Endometrium (tissue), 2 donors: ENCODE results near the gene OSBPL5.

Experiments used
- FAIRE-seq: peaks from 2 replicates; lab custom pipeline; 2012; peaks lifted over from hg19 to GRCh38; lab: Jason Lieb, UNC
- donor health status: control.
- donor health status: control.

OSBPL5 gene

DNA sequence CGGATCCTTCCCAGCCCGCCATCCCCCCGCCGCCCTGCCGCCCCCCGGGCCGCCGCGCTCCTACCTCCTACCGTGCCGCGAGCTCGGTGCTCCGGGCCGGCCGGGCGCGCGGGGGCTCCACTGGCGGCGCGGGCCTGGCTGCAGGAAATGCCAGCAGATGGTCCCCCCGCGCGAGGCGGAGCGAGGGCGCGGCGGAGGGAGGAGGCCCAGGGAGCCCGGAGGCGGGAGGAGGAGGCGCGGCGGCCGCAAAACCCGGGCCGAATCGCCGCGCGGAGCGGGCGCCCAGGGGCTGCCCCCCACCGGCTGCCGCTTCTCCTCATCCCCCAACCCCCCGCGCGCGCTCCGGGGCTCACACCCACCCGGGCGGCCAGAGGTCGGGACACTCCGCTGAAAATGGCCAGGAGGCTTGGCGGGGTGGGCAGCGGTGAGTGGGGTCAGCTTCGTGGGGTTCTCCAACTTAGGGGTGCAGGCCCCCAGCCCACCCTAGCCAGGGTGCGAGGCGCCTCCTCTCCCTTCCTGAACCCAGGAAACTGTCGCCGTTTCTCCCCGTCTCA lies at the start of gene OSBPL5:
Gene OSBPL5, minus strand, starts transcription at position 159 of the 554 bp plus-strand sequence. CDS start 36,162 bp downstream, outside the sequence.
- FAIRE-seq, result no peak

DNA sequence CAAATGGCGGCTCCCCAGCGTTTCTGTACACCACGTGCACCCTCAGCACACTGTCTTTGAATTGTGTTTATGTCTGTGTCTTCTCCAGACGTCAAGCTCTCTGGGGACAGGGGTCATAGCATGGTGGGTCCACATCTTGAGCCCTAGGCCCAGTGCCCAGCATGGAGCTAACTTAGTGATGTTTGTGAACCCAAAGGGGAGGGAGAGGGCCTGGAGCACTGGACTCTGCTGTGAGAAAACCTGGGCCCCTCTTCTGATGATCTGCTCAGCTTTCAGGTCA lies 49.2 kb upstream of the OSBPL5 start:
- no peak for FAIRE-seq

DNA sequence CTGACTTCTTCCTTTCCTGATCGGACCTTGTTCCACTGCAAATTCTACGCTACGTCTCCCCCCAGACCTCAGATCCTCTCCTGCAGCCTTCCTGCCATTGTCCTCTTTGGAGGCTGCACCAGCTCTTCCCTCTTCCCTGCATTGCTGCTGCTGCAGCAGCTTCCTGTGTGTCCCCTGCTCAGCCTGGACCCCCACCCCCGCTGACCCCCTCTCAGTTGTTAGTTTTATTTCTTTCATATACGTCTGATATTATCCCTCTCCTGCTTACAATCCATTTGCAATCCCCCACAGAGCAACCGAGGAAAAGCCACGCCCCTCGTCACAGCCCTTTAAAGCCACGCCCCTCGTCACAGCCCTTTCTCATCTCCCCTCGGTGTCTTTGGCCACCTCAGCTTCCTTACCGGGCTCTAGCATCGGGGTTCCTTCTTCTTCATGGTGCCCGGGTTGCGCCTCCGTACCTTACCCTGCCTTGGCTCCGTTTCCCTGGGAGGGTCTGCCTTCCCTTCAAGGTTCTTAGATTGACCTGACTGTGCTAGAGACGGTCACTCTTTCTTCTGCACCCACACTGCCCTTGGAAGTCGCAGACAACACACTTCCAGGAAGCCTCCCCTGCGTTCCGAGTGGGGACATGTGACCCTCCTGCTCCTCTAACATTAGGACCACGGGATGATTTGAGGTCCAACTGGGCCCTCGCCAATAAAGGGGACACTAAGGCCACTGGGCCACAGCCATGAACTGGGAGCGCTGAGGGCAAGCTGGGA lies 48.7 kb upstream of the OSBPL5 start:
- FAIRE-seq, result no peak

DNA sequence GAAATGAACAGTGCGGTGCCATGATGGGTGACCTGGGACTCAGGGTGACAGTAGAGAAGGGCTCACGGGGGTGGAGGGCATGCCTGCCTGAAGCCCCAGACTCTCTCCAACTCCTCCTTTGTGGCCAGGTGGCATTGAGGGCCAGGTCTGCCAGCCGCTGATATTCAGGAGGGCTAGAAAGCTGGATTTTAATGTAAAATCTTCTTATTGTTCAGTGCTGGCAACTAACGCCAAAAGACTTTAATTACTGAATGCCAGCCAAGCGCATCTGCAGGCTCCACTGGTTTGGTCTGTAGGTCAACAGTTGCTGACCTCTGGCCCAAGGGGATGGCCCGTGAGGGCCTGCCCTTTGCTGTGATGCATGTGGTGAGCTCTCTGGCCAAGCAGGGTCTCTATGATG lies 43.2 kb upstream of the OSBPL5 start:
- FAIRE-seq, result no peak

DNA sequence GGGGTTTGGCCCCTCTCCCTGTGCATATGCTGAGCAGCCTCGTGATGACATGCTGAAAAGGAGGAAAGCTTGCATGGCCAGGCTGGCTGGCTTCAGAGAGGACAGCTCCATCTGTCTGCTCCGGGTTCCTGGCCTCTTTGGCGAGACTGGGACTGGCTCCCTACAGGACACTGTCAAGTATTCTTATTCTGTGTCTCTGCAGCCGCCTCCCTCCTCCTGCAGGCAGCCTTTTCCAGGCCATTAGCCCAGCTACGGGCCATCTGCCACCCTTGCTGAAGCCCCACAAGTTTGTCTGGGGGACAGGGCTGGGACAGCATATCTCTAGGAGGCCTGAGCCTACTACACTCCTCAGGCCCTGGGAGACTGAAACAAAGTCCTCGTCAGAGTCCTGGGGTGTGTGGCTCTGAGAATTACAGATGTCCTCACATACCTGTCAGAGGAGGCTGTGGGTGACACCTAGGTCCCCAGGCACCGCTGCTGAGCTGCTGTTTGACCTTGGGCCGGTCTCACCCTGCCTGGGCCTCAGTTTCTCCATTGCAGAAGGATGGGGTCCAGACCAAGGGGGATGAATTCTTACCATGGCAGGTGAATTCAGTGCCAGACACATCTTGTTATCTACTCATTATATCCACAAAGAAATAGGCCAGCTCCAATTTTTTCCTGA lies 42.5 kb upstream of the OSBPL5 start:
- no peak for FAIRE-seq

- FAIRE-seq, result no peak
These were observed 41.8 kb upstream of the OSBPL5 start for GRCh38 chr11:3206922-3207204.

GRCh38 chr11:3206156-3206921 lies 41.2 kb upstream of the OSBPL5 start:
- no peak for FAIRE-seq

DNA sequence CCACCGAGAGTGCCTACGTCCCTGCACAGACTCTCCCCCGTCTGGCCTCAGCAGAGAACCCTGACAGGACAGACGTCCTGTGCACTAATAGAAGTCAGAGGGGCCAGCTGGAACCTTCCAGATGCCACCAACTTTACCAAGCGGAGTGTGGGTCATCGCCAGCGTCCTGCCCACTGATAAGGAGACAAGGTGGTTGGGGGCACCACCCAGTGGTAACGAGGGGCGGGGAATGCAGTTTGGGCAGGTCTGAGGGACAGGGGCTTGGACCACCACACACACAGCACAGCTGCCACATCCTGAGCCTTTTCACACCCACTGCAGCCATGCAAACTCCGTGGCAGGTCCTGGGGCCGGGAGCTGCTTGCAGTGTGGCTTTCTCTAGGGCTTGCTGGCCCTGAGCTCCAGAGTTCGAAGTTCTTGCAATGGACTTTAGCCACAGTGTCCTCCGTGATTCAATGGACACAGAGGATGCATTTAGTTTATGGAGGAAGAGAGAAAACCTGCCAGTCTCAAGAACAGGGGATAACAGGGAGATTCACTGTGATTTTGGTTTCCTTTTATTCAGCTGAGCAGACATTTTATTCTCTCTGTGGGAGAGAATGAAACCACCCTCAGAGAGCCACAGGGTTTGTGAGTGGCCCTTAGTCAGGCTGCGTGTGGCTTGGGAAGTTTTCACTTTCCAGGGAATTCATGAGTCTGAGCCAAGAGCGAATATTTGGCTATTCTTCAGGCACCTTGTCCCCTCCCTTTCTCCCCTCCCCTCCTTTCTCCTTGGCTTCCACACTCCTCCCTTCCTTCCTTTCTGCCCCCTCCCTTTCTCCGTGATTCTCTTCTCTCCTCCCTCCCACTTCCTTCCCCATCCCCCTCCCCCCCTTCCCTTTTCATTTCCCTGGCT lies 40.4 kb upstream of the OSBPL5 start:
- FAIRE-seq, result no peak

DNA sequence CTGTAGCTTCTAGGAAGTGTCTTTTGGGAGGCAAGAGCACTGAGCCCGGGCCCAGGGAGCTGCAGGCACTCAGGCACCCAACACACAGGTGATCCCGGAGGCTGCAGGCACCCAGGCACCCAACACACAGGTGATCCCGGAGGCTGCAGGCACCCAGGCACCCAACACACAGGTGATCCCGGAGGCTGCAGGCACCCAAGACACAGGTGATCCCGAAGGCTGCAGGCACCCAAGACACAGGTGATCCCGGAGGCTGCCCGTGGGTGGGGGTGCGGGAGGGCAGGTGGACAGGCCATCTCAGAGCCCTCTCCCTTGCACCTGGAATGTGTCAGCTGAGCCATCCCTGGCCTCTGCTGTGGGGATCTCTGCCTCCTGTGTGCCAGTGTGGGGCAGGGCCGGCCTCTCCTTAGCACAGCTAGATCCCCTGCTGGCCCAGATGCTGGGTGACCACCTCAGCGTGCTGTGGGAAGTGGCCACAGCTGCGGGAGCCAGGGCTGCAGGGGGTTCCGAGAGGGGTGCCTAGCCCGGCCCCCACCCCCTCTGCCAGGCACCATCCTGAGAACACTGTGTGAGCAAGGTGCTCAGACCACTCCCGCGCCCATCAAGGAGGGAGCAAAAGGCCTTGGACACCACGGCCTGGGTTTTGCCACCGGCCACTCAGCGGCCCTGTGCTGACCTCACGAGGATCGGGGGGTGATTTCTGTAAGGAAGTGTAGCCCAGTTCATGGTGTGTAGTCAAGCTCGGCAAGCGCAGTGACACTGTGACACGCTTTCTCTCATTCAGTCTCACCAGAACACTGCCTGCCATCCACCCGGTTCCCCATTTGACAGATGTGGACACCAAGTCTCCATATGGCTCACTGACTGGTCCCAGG lies 39.3 kb upstream of the OSBPL5 start:
- no peak for FAIRE-seq

DNA sequence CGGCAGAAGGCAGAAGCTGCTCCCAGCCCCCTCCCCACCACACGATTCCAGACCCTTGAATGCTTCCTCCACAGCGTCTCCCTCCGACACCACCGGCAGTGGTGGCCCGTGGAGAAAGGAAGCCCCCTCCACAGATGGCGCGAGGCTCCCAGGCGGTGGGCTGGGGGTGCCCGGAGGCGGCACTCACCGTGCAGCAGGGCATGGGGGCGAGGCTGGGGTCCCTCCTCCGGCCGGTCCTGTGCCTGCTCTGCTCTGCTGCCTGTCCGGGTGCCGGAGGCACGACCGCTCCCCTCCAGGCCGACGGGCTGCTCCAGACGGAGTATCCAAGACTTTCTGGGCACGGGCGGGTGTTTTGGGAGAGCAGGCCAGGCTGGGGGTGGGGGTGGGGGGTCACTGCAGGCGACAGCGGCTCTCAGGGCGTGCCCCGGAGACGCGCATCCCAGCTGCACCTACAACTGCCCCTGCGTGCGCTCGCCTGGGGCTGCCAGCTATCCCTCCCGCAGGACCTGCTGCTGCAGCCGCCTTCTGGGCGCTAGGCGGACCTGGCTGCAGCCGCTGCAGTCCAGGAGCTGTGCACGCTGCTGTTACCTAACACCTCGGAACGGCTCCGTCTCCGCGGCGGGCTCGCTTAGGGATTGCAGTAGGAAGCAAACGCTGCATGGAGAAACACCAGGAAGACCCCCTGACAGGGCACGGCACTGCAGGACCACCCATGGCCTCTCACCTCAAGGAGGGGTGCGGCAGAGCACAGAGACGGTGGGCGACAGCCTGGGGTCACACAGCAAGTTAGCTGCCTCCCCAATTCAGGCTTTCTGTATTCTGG lies 38.3 kb upstream of the OSBPL5 start:
- FAIRE-seq, result no peak

GRCh38 chr11:3202759-3203158 lies 37.6 kb upstream of the OSBPL5 start:
- FAIRE-seq, result no peak

DNA sequence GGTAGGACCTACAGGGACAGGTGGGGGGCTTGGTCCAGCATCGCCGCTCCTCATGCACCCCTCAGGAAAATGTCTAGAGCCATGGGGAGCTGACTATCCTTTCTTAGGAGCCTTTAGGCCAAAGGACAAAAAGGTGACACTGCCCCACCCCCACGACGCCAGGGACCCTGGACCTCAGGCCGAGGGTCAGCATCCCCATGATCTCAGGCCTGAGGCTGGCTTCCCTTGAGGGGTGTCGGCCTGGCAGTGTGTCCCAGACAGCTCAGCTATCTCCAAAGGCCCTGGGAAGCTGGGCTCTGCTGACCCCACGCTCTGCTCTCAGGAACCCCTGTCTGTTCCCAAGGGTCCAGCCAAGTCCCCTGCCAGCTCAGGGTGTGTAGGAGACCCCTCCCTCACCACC lies 37.2 kb upstream of the OSBPL5 start:
- no peak for FAIRE-seq

GRCh38 chr11:3201677-3202181 lies 36.6 kb upstream of the OSBPL5 start:
- FAIRE-seq, result no peak

GRCh38 chr11:3201112-3201581 lies 36.0 kb upstream of the OSBPL5 start:
- FAIRE-seq, result no peak

DNA sequence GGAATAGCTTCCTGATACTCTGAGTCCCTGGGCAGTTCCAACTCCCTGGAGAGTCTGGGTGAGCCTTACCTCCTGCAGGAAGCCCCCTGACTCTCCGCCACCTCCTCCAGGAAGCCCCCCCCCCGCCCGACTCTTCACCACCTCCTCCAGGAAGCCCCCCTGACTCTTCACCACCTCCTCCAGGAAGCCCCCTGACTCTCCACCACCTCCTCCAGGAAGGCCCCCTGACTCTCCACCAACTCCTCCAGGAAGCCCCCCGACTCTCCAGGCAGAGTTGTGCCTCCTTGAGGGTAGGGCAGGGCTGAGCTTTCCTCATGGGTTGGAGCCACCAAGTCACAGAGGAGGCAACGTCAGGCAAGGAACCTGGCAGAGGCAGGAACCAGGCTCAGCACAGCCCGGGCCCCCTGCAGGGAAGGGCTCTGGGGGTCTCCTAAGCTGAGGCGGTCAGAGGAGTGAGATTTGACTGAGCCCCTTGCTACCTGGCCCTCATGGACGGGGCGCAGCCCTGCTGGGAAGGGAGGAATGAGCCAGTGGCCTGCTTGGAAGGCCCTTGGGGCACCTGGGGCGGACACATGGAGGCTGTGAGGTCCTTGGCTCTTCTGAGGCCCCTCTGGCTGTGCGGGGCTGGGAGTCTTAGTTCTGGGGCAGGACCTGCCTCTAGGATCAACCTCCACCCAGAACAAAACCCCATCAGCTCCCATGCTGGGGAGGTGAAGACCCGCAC lies 35.4 kb upstream of the OSBPL5 start:
- FAIRE-seq, result no peak

- FAIRE-seq, result no peak
These were observed 34.6 kb upstream of the OSBPL5 start for GRCh38 chr11:3199537-3200295.

- no peak for FAIRE-seq
These were observed 33.7 kb upstream of the OSBPL5 start for GRCh38 chr11:3198815-3199214.

DNA sequence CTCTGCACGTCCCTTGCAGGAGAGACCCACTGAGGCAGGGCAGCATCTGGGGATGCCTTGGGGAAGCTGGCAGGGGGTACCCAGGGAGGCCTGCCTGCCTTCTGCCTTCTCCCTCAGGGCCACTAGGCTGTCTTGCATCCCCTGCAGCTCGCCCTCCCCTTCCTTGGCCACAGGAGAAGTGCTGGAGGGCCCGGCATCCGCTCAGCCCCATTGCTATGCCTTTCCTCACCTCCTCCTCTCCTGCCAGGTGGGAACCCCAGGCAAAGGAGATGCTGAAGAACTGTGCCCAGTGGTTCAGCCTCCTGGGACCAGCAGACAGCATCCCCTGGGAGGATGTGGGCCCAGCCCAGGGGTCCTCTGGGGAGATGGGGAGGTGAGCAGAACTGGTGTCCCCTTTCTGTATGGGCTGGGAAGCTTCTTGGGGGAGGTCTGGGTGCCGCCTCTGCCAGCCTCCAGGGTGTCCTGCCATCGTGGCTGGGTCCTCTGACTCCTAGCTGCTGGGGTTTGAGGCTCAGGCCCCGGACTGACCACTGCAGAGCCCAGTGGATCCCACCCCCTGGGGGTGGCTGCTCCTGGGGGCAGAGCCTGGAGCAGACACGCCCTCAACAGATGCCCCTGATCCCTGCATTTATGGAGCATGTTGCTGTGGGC lies 32.9 kb upstream of the OSBPL5 start:
- no peak for FAIRE-seq
